Measurements from ENCODE around the gene BPIFB6.
"Not testable (repeated sequence)": the region's sequence is repeated elsewhere in the genome, so short reads cannot be mapped to it uniquely, and the experiment has no call there.

The BPIFB6 gene

DNA sequence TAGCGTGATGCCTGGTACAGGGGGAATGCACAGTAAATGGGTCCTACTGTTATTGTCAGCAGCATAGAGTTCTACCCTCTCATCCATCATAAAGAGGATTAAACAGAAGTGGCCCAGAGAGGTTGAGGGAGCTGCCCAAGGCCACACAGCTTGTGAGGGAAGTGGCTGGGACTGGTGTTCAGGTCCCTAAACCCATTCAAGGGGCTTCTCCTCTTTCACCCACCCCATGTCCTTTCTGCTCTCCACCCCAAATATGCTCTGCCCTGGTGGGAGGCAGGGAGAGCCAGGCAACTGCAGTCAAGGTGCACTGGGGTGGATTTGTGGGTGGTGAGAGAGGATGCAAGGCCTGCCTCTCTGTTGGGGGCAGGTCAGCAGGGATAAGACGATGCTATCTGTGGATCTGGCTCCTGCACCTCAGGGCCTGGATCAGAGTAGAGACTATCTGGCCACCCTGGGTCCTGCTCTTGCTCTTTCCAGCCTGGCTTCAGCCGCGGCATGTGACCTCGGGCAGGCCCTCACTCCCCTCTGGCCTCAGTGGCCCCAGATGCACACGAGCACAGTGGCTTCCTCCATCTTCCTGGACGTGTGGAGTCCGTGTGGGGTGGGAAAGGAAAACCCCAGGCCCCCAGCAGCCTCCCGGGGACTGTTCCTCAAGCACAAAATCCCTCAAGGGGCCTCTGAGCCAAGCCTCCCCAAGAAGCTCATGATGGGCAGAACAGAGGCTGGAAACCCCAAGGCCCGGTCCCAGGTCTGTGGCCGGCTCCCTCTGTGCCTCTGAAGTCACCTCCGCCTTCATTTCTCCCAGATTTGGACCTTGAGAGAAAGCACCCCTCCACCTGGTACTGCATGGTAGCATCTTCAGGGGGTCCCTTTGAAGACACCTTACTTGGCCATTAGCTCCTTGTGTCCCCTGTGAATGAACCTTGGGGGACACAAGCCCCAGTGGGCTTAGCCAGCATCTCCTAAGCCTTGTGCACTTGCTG lies 3.4 kb upstream of the BPIFB6 start:
- DNase-seq (ENCODE audit: low read depth in 3 of 3) = no peak

DNA sequence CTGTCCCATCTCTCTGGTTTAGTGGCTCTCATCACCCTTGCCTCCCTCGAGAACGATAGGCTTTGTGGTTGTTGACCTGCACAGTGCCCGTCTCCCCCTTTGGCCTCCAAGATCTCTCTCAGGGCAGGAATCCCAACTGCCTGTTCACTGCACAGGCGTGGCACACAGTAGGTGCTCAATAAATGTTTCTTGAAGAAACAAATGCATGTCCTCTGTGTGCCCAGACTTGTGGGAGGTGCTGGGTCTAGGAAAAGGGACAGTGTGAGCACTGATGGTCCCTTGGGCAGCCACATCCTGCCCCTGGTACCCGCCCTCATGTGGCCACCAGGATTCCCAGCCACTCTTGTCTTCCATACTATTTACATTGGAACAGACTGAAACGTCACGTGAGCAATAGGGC lies 2.6 kb upstream of the BPIFB6 start:
- no peak for DNase-seq (ENCODE audit: low read depth in 3 of 3)

DNA sequence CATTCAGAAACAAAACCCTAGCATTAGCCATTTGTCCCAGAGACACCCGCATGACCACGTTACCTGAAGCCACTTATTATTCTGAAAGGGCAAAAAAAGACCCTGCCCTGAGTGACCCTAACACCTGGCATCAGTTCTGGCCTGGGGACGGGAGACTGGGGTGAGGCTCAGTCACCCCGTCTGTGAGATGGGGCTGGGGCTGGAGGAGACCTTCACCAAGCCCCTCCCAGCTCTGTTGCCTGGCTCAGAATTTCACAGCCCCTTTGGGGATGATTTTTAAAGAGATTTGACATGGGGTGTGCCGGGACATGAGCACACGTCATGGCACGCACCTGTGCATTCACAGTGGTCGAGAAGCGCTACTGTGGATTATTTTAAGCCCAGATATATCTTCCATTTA lies 1.4 kb upstream of the BPIFB6 start:
- no peak for DNase-seq (ENCODE audit: low read depth in 3 of 3)

DNA sequence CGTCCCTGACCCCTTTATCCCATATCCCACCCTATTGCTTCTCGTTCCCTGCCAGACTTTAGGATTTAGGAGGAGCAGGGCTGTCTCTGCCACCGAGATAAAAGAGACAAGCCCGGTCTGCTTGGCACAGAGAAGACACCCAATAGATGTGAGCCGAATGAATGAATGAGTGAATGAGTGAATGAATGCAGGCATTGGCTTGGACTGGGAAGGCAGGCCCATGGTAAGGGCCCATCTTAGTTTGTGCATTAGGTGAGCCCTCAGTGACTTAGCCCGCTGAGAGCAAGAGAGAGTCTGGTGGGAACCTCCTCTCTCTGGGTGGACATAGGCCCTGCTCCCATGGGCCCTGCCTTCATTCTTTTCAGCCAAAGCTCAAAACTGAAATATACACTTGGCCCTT lies 879 bp upstream of the BPIFB6 start:
- DNase-seq (ENCODE audit: low read depth in 3 of 3) = no peak

DNA sequence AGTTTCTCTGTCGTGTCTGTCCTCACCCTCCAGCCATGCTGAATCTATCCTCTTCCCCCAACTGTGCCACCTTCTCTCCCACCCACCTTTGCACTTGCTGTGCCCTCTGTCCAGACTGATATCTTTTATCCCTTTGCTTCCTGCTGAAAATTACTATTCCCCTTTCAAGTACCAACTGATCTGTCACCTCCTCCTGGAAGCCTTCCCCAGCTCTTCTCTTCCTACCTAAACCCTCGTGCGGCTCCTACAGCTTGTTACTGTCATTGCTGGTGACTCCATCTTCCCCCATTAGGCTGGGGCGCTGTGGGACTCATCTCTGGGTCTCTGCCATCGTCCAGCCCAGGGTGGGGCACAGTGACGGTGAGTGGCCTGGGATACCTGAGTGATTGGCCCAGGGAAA lies 1.1 kb downstream of the BPIFB6 start:
- no peak for DNase-seq (ENCODE audit: low read depth in 3 of 3)

DNA sequence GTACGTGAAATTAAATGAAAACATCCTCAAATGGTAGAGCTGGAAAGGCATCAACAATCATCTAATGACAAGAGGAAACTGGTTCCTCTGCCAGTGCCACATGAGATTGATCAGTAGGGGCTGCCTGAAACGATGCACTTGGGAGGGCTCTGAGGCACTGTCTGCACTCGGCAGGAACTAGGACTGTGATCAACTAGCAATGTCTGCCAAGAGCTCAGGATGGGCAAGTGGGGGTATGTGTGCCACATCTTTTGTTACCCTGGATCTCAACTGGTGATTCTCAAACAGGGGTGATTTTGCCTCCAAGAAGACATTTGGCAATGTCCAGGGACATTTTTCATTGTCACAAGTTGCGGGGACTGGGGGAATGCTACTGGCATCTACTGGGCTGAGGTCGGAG lies 1.9 kb downstream of the BPIFB6 start:
- no peak for DNase-seq (ENCODE audit: low read depth in 3 of 3)

DNA sequence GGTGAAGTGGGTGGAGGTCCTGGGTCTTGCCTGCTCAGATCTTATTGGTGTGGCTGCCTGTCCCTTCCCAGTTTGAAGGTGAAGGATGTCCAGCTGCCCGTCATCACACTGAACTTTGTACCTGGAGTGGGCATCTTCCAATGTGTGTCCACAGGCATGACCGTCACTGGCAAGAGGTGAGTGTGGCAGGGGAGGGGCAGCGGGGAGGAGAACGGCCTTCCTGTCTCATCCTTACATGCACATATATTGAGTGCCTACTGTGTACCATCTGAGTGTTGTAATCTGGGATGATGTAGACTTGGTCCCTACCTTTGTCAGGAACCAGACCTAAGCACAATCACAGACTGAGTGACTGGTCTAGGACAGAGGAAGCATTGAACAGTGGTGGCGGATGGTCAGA lies 2.7 kb downstream of the BPIFB6 start:
- no peak for DNase-seq (ENCODE audit: low read depth in 3 of 3)

DNA sequence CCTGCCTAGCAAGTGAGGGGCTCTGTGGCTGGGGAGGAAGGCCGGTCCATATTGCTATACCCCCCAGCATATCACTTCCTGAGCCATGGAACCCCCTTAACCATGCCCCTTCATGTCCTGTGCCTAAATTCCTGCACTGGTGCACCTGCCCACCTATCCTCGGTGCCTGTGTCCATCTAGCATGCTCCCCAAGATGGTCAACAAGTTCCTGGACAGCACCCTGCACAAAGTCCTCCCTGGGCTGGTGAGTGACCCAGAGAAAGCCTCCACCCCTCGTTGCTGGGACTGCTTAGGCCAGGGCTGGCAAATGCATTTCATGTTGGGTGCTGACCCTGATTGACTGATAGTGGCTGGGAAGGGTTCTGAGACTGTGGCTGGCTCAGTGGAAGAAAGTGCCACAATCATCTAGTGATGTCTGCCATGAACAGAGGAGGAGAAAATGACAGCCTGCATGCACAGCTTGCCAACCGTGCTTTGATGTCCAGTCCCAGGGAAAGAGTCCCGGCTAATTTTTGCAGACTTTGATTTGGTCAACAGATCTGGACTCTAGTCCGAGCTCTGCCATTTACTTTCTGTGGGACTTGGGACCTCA lies 3.5 kb downstream of the BPIFB6 start:
- no peak for DNase-seq (ENCODE audit: low read depth in 3 of 3)

DNA sequence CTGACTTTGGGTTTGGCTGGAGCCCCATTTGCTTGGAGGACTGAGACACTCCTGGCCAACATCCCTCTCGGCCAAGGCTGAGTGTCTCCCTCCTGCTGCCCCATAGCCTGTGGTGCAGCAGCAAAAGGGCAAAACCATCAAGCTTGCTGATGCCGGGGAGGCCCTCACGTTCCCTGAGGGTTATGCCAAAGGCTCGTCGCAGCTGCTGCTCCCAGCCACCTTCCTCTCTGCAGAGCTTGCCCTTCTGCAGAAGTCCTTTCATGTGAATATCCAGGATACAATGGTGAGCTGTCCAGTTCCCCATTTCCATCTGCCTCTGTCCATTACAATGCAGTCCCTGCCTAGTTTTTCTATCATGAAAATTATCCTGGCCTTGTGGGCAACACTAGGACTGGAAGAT lies 6.0 kb downstream of the BPIFB6 start:
- no peak for DNase-seq (ENCODE audit: low read depth in 3 of 3)

DNA sequence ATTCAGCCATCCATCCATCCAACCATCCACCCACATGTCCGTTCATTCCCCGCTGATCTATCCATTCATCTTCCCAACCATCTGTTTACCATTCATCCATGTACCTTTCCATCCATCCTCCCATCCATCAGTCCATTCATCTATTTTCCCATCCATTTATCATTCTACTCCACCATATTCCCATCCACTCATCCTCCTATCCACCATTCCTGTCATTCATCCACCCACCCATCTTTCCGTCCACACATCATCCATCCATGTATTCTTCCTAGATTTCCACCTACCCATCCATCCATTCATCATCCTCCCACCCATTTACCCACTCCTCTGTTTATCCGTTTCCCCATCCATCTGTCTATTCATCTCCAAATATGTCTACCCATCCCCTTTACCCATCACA lies 6.8 kb downstream of the BPIFB6 start:
- no peak for DNase-seq (ENCODE audit: low read depth in 3 of 3)

DNA sequence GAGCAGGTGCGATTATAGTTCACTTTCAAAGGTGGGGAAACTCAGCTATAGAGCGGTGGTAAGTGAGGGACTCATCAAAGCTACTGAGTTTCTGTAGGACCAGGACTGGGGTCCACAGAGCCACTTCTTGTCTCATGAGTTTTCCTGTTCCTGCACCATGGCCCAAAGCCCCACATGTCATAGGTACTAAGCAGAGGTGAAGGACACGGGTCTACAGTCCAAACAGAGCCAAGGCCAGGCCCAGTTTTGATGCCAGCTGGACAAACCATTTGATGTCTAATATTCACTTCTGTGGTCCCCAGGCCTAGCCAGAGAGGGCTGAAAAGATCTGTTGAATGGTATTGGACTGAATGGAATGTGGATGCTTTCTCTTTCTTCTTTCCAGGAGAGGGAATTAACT lies 11.0 kb downstream of the BPIFB6 start:
- no peak for DNase-seq (ENCODE audit: low read depth in 3 of 3)

DNA sequence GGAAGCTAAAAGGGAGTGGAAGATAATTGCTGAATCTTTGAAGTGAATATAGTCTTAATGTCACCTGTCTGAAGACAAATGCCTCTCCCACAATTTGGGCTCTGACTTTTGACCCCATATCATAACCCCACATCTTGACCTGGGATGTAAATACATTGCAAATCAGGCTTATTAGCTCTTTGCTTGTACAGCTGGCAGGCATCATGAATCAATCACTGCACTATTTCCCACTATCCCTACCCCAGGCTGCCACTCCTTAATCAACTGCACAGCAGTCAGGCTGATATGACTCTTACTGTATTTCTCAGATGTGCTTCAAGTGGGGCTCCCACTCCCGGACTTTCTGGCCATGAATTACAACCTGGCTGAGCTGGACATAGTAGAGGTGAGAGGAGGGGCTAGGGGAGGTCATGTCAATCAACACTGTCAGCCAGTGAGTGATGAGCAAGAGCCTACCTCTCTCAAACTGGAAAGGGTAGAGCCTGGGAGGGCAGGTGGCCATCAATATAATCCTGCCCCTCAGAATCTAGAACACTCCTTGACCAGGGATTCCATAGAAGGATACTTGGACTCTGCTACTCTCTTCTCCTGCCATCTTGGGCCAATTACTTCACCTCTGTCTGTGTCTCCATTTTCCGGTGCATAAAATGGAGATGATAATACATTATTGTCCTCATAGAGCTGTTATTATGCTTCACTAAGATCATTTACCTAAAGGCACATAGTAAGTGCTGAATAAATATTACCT lies 11.7 kb downstream of the BPIFB6 start:
- DNase-seq (ENCODE audit: low read depth in 3 of 3) = no peak

DNA sequence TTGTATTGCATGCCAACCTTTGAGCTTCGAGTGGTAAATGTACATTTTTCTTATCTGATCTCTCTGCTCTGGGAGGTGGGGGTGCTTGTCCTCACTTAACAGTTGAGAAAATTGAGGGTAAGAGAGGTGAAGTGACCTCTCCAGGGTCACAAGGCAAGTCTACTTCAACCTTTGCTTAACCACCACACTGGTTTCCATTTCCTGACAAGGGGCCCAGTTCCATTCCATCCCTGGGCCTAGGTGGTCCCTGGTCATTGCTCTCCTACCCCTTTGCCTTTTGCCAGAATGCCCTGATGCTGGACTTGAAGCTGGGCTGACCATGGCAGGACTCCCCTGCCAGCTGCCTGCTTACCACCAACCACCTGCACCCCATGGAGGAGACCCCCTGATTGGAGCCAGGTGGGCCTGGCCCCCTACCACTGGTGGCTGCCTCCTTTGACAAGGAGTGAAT lies 12.3 kb downstream of the BPIFB6 start:
- no peak for DNase-seq (ENCODE audit: low read depth in 3 of 3)

DNA sequence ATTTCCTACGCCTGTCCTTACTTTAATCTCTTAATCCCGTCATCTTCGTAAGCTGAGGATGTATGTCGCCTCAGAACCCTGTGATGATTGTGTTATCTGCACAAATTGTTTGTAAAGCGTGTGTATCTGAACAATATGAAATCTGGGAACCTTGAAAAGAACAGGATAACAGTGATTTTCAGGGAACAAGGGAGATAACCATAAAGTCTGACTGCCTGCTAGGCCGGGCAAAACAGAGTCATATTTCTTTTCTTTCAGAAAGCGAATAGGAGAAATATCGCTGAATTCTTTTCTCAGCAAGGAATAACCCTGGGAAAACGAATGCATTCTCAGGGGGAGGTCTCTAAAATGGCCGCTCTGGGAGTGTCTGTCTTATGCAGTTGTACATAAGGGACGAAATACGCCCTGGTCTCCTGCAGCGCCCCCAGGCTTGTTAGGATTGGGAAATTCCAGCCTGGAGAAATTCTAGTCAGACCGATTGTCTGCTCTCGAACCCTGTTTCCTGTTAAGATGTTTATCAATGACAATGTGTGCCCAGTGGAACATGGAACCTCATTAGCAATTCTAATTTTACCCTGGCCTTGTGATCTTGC lies 13.8 kb downstream of the BPIFB6 start:
- DNase-seq (ENCODE audit: low read depth in 3 of 3) = not testable (repeated sequence)

DNA sequence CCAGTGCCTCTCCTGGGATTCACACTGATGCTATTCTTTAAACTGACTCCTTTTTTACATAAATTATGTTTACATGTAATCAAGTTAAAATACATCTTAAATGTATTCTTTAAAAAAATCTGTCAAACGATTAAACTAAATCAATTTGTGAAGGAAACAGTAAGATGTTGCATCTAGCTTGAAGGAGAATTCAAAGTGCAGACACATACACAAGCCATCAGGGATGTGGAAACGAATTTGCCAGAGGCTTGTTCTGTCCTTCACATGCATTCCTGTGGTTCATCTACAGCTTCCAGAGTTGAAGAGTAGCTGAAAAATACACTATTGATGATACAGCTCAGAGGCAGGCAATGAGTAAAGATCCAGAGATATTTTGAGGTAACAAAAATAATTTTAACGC lies 15.0 kb downstream of the BPIFB6 start:
- no peak for DNase-seq (ENCODE audit: low read depth in 3 of 3)

DNA sequence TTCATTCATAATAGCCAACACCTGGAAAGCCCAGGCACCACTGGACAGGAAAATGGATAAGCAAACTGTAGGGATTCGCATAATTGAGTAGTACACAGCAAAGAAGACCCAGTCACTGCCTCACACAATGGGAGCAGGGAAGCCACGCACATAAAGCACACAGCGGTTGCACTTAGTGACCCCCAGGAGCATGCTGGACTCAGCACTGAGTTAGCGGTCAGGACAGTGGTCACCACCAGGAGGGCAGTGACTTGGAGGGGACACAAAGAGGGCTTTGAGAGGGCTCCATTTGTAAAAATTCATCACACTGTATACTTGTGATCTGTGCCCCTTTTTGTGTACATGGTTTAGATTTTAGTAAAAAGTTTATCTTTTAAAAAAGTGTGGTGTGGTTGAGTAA lies 19.9 kb downstream of the BPIFB6 start:
- DNase-seq (ENCODE audit: low read depth in 3 of 3) = no peak

DNA sequence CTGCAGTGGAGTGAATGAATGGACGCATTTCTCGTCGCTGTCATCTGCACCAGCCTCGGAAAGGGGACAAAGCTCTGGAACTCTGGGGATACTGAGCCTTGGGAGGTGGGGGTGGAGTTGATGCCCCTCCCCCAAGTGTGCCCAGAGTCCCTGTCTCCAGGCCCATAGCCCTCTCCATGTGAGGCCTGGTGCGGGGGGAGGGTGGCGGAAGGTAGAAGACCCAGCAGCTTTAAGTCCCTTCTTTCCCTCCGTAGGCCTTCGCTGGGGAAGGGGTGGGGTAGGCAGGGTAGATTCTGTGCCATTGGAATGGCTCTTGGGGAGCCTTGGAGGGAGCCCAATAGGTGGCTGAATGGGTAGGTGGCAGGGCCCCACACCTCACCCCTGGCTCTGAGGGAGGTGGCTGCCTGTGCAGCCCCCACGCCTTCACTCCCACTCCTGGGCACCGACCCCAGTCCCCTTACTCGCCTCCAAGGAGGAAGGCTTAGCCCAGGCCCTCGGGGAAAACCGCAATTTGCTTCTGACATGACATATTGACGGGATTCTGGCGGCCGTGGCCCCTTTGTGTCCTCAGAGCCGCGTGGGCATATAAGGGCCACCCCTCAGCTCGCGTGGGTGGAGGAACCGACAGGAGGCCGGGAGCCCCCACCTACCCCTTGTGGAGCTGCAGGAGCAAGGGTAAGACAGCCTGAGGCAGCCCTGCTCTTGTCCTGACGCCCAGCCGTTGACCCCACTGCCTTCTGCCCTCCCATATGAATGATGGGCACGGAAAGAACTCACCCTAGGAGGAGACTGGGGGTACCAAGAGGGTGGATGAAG lies 22.1 kb downstream of the BPIFB6 start, which contains the start of gene BPIFB3:
Gene BPIFB3, plus strand, starts transcription at position 613 of the 816 bp plus-strand sequence. CDS start 1,533 bp downstream, outside the sequence.
- no peak for DNase-seq (ENCODE audit: low read depth in 3 of 3)

DNA sequence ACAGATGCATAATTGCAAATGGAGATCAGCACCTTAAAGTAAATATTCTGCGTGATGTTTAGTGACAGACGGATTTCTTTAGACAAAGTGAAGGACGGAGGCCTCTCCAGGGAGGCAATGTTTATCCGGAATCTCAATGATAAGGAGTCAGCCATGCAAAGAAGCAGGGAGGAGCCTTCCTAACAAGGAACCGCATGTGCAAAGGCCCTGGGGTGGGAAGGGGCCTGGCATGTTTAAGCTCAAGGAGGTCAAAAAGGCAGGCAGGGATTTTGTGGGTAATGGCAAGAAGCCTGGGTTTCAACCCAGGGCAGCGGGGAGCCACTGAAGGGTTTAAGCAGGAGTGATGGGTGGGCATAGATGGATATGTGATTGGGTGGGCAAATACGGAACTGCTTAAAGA lies 22.9 kb downstream of the BPIFB6 start:
- no peak for DNase-seq (ENCODE audit: low read depth in 3 of 3)

DNA sequence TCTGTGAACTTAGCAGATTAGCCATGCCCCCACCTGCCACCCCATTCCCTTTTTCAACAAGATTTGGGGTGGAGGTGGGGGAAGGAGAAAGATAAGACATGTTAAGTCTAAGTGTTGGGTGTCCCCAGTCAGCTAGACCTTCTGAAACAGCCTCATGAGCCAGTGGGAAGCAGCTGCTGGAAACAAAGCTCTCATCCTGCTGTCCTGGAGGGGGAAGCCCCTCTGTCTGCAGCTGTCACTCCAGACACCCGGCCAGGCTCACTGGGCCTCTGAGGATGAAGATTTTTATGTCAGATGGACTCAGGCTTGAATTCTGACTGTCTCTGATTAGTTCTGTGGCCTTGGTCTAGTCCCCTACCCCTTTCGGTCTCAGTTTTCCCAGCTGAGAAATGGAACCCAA lies 23.3 kb downstream of the BPIFB6 start:
- no peak for DNase-seq (ENCODE audit: low read depth in 3 of 3)

DNA sequence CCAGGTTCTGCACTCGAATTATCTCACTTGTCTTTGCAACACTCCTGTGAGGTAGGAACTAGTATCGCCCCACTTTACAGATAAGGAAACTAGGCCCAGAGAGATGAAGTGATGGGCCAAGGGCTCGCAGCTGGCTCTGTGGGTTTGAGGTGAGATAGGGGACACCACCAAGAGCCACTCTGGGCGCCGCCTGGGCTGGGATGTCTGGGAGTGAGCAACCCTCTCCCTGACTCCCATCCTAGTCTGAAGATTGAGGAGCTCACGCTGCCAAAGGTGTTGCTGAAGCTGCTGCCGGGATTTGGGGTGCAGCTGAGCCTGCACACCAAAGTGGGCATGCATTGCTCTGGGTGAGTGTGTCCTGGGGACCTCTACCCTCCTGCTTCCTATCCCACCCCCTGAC lies 27.7 kb downstream of the BPIFB6 start:
- DNase-seq (ENCODE audit: low read depth in 3 of 3) = no peak

DNA sequence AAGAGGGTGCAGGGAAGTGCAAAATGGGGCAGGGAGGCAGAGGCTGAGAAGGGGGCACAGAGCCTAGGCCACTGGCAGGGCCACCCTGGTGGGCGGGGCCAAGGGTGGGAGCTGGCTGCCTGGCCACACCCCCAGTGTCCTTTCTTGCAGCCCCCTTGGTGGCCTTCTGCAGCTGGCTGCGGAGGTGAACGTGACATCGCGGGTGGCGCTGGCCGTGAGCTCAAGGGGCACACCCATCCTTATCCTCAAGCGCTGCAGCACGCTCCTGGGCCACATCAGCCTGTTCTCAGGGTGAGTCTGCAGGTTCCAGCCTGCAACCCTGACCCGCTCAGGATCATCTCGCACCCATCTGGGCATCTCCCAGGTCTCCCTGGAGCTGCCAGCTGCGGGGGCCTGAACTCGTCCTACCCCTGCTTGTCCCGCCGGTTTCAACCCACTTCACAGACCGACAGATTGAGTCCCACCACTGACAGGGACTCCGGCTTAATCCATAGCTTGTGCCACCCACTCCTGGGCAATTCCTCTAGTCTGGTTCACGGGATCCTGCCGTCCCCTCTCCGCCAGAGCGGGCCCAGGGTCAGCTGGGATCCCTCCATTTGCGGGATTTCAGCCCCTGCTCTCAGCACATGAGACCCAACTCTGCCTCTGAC lies 28.4 kb downstream of the BPIFB6 start:
- DNase-seq (ENCODE audit: low read depth in 3 of 3) = no peak
